ENCODE data around the gene CEP250.

The CEP250 gene

GRCh38 chr20:35467339-35468224 lies 12.2 kb downstream of the CEP250 start (continued):
- TF ChIP-seq ZNF426 (tag by site-specific recombination; IDR thresholded peaks at IDR 0.05) (no peak), OSR2 (tag by site-specific recombination; IDR thresholded peaks at IDR 0.05) (peak; percentile 36; the same call in 1 of the 2 replicates), SETDB1 (IDR thresholded peaks at IDR 0.05; ENCODE audit: insufficient read length, low read length) (no peak), ZNF530 (tag by site-specific recombination; IDR thresholded peaks at IDR 0.05; ENCODE audit: low read depth) (no peak), SP2 (tag by site-specific recombination; IDR thresholded peaks at IDR 0.05) (no peak), SP3 (tag by site-specific recombination; IDR thresholded peaks at IDR 0.05) (no peak), ZNF654 (tag by site-specific recombination; IDR thresholded peaks at IDR 0.05; ENCODE audit: low read depth) (no peak), PATZ1 (tag by site-specific recombination; IDR thresholded peaks at IDR 0.05) (0 out of 2 replicates have a peak, but pooled peaks have one; percentile 33), FEZF1 (tag by site-specific recombination; IDR thresholded peaks at IDR 0.05) (peak; percentile 74), ZNF2 (tag by site-specific recombination; IDR thresholded peaks at IDR 0.05) (no peak), AEBP2 (tag by site-specific recombination; IDR thresholded peaks at IDR 0.05; ENCODE audit: borderline replicate concordance) (no peak), MEIS1 (CRISPR knock-in tag; IDR thresholded peaks at IDR 0.05; ENCODE audit: borderline replicate concordance) (no peak), ZFP41 (tag by site-specific recombination; IDR thresholded peaks at IDR 0.05; ENCODE audit: borderline replicate concordance) (no peak), ZBTB1 (tag by site-specific recombination; IDR thresholded peaks at IDR 0.05) (no peak), ZNF202 (tag by site-specific recombination; IDR thresholded peaks at IDR 0.05; ENCODE audit: borderline replicate concordance) (no peak), ZNF639 (tag by site-specific recombination; IDR thresholded peaks at IDR 0.05) (no peak), ZNF521 (tag by site-specific recombination; IDR thresholded peaks at IDR 0.05) (no peak), ZNF121 (tag by site-specific recombination; IDR thresholded peaks at IDR 0.05) (no peak), ZNF580 (tag by site-specific recombination; IDR thresholded peaks at IDR 0.05) (no peak), ZNF112 (tag by site-specific recombination; IDR thresholded peaks at IDR 0.05) (no peak), KLF8 (tag by site-specific recombination; IDR thresholded peaks at IDR 0.05) (0 out of 2 replicates have a peak, but pooled peaks have one; percentile 11), MYNN (tag by site-specific recombination; IDR thresholded peaks at IDR 0.05; ENCODE audit: borderline replicate concordance) (no peak)

Data from HEK293 (cell line).